Astrocyte (in vitro differentiated cells and primary cell): ENCODE measurements around the gene PCDH8.
A peak's percentile ranks its signal among the peaks of the same experiment; 100 is the strongest.

Source experiments
- CTCF ChIP-seq: IDR thresholded peaks from 2 replicates; pipeline ENCODE4 v1.5.1; 2011; ENCODE audit warnings: low read depth, mild to moderate bottlenecking, inconsistent platforms, low read length, moderate library complexity; ENCODE audit not compliant: insufficient read depth
- EZH2 ChIP-seq: IDR thresholded peaks from 2 replicates; pipeline ENCODE4 v1.6.1; 2012; ENCODE audit warnings: mild to moderate bottlenecking, low read length, inconsistent platforms; ENCODE audit not compliant: insufficient read depth

DNA sequence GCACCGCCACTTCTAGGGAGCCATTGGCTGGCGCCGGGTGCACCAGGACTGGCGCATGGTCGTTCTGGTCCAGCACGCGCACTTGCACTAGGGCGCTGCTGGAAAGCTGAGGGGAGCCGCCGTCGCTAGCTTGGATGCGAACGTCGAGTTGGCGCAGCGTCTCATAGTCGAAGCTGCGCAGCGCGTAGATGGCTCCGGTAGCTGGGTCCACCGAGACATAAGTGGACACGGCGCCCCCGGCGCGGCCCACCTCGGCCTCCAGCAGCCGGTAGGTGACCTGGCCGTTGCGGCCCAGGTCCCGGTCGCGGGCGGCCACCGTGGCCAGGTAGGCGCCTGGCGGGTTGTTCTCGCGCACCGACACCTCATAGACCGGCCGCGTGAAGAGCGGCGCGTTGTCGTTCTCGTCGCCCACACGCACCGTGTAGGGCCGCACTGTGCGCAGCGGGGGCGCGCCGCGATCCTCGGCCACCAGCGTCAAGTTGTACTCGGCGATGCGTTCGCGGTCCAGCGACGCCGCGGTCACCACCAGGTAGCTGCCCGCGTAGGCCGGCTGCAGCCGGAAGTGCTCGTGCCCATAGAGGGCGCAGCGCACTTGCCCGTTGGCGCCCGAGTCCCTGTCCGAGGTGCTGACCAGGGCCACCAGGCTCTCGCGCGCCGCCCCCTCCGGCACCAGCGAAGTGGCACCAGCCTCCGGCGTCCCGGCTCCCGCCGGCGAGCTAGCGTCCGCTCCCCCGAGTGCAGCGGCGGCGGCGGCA is 1.7 kb downstream of the PCDH8 start:
- no peak for TF ChIP-seq CTCF
- TF ChIP-seq EZH2: peak; percentile 13
